Stimulated activated CD4-positive, alpha-beta T cell treated with anti-CD3 and anti-CD28 coated beads, Interleukin-1b, Interleukin-23, amount 100 ng/mL, for 48 hours (primary cell): ENCODE measurements around the gene EN1.

ENCODE experiments used
- DNase-seq: peaks from one replicate; pipeline ENCODE4 v3.0.0-alpha.2; 2020

The EN1 gene

GRCh38 chr2:118816669-118817068 lies 30.8 kb downstream of the EN1 start:
- no peak for DNase-seq

DNA sequence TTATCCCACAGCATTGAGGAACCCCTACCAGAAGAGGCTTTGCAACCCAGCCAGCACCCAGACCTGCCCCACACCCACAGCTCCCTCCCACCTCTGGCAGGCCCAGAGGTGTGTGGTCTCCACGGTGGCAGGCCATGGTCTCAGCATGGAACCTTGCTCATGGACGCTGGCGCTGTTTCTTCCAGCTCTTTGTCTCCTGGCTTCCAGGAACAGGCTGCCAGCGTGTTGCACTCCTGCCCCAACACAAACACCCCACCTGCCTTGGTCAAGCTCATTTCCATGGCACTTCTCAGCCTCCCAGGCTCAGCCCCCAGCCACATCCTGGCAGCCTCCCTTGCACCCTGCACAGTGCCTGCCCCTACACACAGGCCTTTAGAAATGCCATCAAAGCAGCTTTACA lies 31.7 kb downstream of the EN1 start:
- no peak for DNase-seq

DNA sequence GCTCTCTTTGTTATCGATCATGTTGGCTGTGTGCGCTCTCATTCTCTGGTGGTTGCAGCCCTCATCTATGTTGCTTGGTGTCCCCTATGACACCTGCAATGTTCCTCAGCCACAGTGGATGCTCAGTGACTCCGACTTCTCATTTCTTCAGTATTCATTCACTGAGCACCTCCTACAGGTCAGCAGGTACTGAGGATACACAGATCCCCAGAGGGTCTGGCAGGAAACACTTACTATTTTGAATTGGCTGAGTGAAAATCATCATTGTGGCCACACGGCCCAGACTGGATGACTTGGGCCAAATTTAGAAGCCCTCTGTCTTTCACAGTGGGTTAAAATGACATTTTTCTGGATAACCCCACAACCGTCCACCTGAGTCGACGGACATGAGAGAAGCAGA lies 32.1 kb downstream of the EN1 start:
- DNase-seq, result no peak

DNA sequence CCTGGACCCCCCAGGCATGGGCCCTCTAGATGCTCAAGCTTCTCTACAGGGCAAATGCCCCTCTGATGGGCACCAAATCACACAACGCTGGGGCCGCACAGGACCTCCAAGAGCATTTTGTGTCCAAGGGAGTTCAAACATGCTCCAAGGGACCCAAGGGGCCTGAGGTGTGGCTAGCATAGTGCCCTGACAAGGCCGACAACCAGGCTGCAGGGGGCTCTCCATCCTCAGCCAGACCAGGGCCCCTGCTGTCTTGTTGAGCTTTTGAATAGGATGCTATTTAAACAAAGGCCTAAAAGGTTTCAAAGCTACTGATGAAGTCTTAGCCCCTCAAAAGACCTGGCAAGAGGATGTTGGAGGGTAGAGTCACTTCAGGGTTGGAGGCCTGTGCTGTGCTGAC lies 33.1 kb downstream of the EN1 start:
- no peak for DNase-seq

- no peak for DNase-seq
These were observed 33.7 kb downstream of the EN1 start for GRCh38 chr2:118813601-118814339.

- DNase-seq, result no peak
These were observed 34.3 kb downstream of the EN1 start for GRCh38 chr2:118813111-118813510.

- no peak for DNase-seq
These were observed 34.9 kb downstream of the EN1 start for GRCh38 chr2:118812552-118812951.

DNA sequence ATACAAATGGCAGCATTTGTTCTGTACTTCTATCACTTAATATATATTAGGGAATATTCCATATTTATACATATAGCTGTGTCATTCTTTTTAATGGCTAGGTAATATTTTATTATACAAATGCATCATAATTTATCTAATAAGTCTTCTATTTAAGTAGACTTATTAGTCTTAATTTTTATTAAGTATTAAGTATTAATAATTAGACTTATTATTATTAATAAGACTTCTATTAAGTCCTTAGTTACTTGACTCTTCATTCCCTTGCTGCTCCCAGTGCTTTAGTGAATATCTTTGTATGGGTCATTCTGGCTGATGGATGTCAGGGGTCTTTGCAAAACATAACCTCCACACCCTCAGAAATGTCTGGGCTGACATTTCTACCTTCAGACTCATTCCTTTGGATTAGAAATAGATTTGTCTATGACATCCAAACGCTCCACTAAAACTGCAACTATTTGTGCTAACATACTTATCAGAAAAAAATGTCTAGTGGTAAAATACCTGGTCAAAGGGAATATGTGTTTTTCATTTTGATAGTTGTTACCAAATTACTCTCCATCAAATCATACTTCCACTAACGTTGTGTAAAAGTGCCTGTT lies 35.8 kb downstream of the EN1 start:
- DNase-seq, result no peak

DNA sequence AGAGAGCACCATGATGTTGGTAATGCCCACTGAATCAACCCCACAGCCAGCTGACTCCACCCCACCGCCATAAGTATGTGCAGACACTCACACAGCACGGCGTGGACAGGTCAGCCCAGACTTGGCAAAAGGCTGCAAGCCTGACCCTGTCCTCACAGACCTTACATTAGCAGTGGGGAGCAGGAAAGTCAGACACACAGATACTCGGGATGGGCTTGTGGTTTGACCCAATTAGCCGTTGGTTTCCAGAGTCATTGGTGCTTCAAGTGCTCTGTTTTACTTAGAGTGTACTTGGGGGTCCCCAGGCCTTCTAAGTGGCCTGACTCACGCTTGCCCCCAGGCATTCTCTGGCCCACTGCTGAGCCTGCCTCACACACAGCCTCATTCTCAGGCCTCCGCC lies 36.7 kb downstream of the EN1 start:
- DNase-seq, result no peak

- DNase-seq, result no peak
These were observed 39.0 kb downstream of the EN1 start for GRCh38 chr2:118808429-118808809.

- no peak for DNase-seq
These were observed 39.6 kb downstream of the EN1 start for GRCh38 chr2:118807668-118808428.

DNA sequence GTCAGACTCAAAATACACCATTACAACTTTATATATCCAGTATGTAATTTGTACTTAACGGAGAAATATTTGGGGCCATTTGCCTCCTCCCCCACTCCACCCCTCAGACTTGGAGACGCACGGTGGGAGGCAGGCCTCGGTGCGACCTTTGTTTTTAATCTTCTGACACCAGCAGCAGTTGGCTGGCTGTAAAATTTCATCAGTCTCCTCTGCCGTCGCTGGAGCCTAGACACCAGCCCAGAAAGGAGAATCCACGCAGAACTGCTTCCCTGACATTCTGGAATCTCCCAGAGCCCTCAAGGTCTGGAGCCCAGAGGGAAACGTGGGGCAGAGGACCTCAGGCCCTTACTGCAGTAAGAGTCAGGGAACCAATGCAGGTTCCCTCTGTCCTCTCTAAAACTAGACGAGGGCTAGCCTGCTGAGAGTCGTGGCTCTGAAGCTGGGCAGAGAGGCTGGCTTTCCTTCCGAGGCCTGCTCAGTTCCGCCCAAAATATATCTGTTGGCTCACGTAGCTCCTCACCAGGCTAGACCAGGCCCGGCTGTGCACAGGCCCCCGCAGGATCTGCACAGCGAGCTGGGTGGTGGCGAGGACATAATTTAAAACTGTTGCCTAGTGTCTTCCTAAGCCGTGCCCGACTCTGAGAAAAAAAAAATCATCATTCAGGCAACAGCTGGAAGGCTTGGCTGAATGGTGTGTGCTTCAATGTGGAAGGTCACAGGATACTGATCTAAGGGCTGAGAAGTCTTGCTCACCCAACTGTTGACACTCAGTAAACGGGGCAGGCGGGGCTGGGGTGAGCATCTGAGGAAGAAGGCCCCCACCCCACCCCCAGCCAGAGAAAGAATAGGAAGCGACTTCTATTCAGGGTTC lies 40.4 kb downstream of the EN1 start:
- DNase-seq, result no peak

- no peak for DNase-seq
These were observed 42.3 kb downstream of the EN1 start for GRCh38 chr2:118805064-118805690.

GRCh38 chr2:118803012-118803411 lies 44.4 kb downstream of the EN1 start:
- no peak for DNase-seq

DNA sequence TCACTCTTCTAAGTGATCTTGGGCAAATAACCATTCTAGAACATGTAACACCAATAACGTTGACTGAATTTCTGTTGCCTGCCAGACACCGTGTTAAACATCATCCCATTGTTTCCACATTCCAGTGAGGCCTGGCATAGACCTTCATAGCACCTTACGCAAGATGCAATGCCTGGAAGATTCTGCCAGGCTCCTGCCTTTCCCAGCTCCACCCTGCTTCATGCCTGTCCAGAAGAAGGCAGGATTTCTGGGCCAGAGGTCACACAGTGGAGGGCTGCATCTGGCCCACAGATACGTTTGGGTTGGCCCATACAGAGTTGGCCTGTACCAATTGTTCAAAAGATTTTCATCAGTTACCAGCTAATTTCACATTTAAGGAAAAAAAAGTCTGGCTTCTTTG lies 46.3 kb downstream of the EN1 start:
- no peak for DNase-seq

GRCh38 chr2:118800736-118801135 lies 46.7 kb downstream of the EN1 start:
- DNase-seq, result no peak

DNA sequence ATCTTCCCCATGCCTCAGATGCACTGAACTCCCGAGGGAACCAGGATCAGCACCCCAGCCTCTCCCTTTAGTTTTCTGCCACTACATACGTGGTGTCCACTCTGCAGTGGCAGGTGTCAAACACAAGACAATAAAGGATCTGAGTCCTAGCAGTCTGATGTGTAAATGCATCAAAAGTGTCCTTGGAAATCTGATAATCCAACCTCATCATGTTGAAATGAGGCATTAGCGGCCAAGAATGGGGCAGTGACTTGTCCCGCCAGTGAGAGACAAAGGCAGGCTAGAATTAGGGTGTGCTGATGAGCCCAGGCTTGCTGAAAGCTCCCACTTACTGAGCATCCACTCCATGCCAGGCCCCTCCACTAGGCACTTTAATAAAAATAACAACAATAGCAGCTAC lies 52.9 kb downstream of the EN1 start:
- no peak for DNase-seq
